K562 (cell line): ENCODE results near the gene ACSBG1.

ENCODE experiments used
- ATF7 ChIP-seq: fragments of 450-650 bp; IDR thresholded peaks from 2 replicates; pipeline ENCODE4 v1.7.1; 2014; ENCODE audit warnings: mild to moderate bottlenecking, moderate library complexity
- EZH2 ChIP-seq: IDR thresholded peaks from 2 replicates; pipeline ENCODE4 v1.6.1; 2012; ENCODE audit warnings: low read depth, mild to moderate bottlenecking, inconsistent platforms, low read length, borderline replicate concordance
- MAFK ChIP-seq: IDR thresholded peaks from 2 replicates; pipeline ENCODE4 v1.6.1; 2011; ENCODE audit warnings: low read length, improper control_type of control experiment
- MXI1 ChIP-seq: IDR thresholded peaks from 2 replicates; pipeline ENCODE4 v1.6.1; 2011; ENCODE audit warnings: low read depth, mild to moderate bottlenecking, improper control_type of control experiment, low read length
- POLR2A ChIP-seq: fragments of 450-650 bp; conservative IDR thresholded peaks from 2 replicates; pipeline ENCODE4 v1.6.1; 2016

GRCh38 chr15:78242128-78242527 lies 7.8 kb upstream of the ACSBG1 start:
- TF ChIP-seq ATF7: no peak
- TF ChIP-seq EZH2: no peak
- TF ChIP-seq MAFK: no peak
- no peak for TF ChIP-seq POLR2A
- TF ChIP-seq MXI1: no peak
